Thyroid gland (tissue), 4 donors: Measurements from ENCODE around the gene GBGT1.

Experiments
- CTCF ChIP-seq, 6 experiments: fragments of 200-600 bp in 3 of 6; fragments of 450-650 bp in 3 of 6; sonication (generic) in 3 of 6; IDR thresholded peaks; one replicate each; pipeline ENCODE4 v1.5.1; 2016 to 2019; ENCODE audit warnings: antibody characterized with exemption in 6 of 6, mild to moderate bottlenecking in 2 of 6, inconsistent platforms in 1 of 6, moderate library complexity in 1 of 6
- POLR2A ChIP-seq, 2 donors: fragments of 450-650 bp; IDR thresholded peaks; one replicate each; pipeline ENCODE4 v1.6.1; 2017; ENCODE audit warnings: antibody characterized with exemption in 2 of 2, mild to moderate bottlenecking in 2 of 2, moderate library complexity in 1 of 2

GRCh38 chr9:133191989-133192388, 28.3 kb upstream of the GBGT1 start:
- no peak for TF ChIP-seq CTCF (IDR thresholded peaks at IDR 0.05)
- TF ChIP-seq POLR2A (IDR thresholded peaks at IDR 0.05): no peak
